Lower lobe of right lung (tissue), 2 donors: ENCODE measurements around the gene RAB6A. TPM values are rescaled to one million over a fixed set of nuclear protein-coding genes. Genes with fewer than 3 reads are reported as not detected.

Experiments
- ATAC-seq, 2 donors: fragments of 200-7000 bp; cut with Tn5 transposase; one replicate each; pipeline ENCODE4 v1.9.1; 2020 to 2022; ENCODE audit warnings: mild to moderate bottlenecking in 2 of 2, moderate library complexity in 2 of 2
- DNase-seq: peaks from one replicate; pipeline ENCODE4 v3.0.0-alpha.2; 2020
- H3K27ac ChIP-seq: fragments of 200-600 bp; one replicate; pipeline ENCODE4 v1.8.0; 2022
- H3K27me3 ChIP-seq: fragments of 200-600 bp; one replicate; pipeline ENCODE4 v1.8.0; 2022; ENCODE audit warnings: low read depth
- H3K36me3 ChIP-seq: fragments of 200-600 bp; one replicate; pipeline ENCODE4 v1.8.0; 2022; ENCODE audit warnings: mild to moderate bottlenecking
- H3K4me1 ChIP-seq: fragments of 200-600 bp; one replicate; pipeline ENCODE4 v1.8.0; 2022
- H3K4me3 ChIP-seq: fragments of 200-600 bp; one replicate; pipeline ENCODE4 v1.8.0; 2022; ENCODE audit warnings: mild to moderate bottlenecking
- H3K9me3 ChIP-seq: fragments of 200-600 bp; one replicate; pipeline ENCODE4 v1.8.0; 2022
- intact Hi-C: fragments of 100-400 bp; cut with DNase I; formaldehyde crosslinking; loops from one replicate; pipeline ENCODE4 v1.11.0; 2022
- total RNA-seq: library from RNA; stranded (reverse); fragmentation: NEBNext Ultra II Directional; extraction: Animal tissue kit (Norgen Biotek cat#: 25700); gene quantifications from one replicate; pipeline ENCODE4 v1.2.1, GENCODE V29; 2021
- TF ChIP-seq, protein P1 (sequence below): fragments of 200-600 bp; IDR thresholded peaks from one replicate; pipeline ENCODE4 v1.8.0; 2022; ENCODE audit warnings: antibody characterized with exemption, mild to moderate bottlenecking
- donor health status: DM: no; HTN: yes; CAD: no; lungs with severe emphysema.

The RAB6A gene
- total RNA-seq, 1 donor from 2014 or later = 128 TPM

DNA sequence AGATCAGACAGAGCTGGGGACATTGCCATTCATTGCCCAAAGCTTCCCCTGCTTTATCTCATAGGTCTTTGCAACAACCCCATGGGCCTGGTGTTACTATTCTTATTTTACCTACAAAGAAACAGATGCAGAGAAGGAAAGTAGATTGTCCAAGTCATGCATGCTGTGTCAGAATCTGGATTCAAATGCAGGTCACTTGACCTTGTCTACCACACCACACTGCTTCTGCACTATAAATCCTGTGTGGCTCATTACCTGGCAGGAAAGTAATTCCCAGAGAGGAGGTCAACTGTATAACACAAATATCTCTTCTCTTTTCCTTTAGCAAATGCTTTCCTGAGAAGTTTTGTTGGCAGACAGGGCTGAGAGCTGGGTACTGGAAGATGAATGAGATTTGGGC, 96.0 kb downstream of the RAB6A start:
- H3K9me3 ChIP-seq = no peaks in the 10 kb centered on the region
- no peaks in the 10 kb centered on the region for H3K27me3 ChIP-seq
- no peak overlapping the region for H3K27ac ChIP-seq
- TF ChIP-seq, protein P1, sequence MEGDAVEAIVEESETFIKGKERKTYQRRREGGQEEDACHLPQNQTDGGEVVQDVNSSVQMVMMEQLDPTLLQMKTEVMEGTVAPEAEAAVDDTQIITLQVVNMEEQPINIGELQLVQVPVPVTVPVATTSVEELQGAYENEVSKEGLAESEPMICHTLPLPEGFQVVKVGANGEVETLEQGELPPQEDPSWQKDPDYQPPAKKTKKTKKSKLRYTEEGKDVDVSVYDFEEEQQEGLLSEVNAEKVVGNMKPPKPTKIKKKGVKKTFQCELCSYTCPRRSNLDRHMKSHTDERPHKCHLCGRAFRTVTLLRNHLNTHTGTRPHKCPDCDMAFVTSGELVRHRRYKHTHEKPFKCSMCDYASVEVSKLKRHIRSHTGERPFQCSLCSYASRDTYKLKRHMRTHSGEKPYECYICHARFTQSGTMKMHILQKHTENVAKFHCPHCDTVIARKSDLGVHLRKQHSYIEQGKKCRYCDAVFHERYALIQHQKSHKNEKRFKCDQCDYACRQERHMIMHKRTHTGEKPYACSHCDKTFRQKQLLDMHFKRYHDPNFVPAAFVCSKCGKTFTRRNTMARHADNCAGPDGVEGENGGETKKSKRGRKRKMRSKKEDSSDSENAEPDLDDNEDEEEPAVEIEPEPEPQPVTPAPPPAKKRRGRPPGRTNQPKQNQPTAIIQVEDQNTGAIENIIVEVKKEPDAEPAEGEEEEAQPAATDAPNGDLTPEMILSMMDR = no peak
- intact Hi-C loops = no loop called here
- peaks cover 4% of the 10 kb centered on the region for H3K36me3 ChIP-seq
- ATAC-seq = no peak
- DNase-seq = no peak
- H3K4me1 ChIP-seq = peaks cover 26% of the 10 kb centered on the region
- no peak overlapping the region for H3K4me3 ChIP-seq

DNA sequence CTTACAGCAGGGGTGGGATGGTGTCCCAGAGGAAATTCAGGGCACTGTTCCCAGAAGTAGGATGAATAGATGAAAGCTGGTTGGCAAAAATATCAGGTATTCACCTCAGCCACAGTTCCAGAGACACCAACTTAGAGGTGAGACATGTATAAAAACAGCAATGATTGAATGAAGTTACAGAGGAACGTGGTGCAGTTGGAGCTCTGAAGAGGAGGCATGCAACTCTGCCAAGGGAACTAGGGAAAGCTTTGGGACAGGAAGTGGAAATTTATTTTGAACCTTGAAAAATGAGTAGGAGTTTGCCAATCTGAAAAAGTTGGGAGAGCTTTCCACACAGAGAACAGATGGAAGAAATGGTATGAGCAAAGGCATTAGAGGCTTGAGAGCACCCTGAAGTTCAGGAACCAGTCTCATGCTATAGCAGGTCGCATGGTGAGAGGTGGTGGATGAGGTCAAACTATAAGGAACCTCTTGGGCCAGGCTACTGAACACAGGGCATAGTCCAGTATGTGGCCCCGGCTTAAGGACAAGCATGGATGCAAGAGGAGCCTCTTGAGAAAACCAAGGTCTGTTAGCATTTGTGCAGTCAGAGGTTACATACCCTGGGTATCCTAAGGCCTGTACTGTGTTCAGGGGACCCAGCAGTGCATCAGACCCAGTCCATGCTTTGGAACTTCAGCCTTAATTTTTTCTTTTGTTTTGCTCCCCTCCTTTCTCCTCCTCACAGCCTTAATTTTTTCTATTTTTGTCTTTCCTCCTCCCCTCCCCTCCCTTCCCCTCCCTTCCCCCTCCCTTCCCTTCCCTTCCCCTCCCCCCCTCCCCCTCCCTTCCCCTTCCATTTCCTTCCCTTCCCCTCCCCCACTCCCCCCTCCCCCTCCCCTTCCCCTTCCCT, 97.0 kb downstream of the RAB6A start:
- no peak overlapping the region for H3K4me3 ChIP-seq
- no peaks in the 10 kb centered on the region for H3K9me3 ChIP-seq
- H3K27me3 ChIP-seq = no peaks in the 10 kb centered on the region
- intact Hi-C loops = no loop called here
- TF ChIP-seq, protein P1 = no peak
- peaks cover 4% of the 10 kb centered on the region for H3K36me3 ChIP-seq
- DNase-seq = no peak
- no peak for ATAC-seq
- peaks cover 26% of the 10 kb centered on the region for H3K4me1 ChIP-seq
- H3K27ac ChIP-seq = no peak overlapping the region

DNA sequence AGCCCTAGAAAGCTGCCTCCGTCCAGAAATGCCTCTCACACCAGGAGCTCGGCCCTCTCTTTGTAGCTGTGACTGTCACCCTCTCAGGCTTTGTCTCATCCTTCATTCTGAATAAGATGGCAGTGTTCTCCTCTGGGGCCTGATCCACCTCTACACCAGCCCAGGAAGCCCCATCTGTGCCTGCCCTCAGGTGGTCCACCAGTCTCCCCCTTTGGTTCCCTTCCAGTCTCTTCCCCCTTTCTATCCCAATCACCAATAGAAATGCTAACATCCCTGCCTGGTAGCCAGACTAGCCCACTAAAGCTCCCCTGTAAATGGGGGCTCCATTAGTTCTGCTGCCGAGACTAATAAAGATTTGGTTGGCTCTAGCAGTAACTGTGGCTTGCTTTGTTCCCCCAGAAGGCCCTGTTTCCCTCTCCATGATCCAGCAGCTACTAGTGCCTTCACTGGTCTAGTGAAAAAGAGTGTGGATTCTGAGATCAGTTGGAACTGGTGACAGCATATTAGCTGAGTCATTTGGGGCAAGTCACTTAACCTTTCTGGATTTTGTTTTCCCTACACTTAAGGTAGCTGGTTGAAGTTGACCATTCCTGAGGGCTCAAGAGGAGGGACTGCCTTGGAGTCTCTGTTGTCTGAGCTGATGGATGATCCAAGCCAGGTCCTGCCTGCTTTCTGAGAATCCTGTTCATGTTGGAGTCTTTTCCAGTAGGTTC, 98.3 kb downstream of the RAB6A start:
- peak in 1 of 2 donors; percentile 39 for ATAC-seq
- Histone ChIP-seq H3K27ac (no peak overlapping the region), H3K9me3 (no peaks in the 10 kb centered on the region), H3K36me3 (peaks cover 4% of the 10 kb centered on the region), H3K4me3 (no peak overlapping the region), H3K4me1 (peaks cover 26% of the 10 kb centered on the region), H3K27me3 (no peaks in the 10 kb centered on the region)
- DNase-seq = no peak
- TF ChIP-seq, protein P1 = no peak
- intact Hi-C loops = no loop called here

DNA sequence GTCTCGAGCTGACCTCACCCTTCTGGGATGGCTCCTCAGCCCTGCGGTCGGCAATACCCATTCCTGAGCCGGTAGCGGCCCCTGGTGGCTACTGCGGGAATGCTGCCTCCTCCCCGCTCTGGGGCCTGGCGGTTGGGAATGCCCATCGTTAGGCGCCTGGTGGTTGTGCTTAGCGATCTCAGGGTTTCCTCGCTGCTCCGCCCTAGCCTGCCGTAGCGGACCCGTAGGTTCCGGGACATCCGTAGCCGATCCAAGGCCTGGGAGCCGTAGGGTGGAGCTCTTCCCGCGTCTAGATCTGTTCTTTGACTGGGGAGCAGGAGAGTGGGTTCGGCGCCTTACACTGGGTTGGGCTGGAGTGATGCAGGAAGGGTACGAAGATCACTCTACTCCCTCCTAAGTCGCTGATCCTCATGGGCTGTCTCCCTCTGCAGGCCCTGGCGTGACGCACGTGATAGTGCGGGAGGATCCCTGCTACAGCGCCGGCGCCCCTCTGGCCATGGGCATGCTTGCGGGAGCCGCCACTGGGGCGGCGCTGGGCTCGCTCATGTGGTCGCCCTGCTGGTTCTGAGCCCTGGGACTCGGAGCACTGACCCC, 99.7 kb downstream of the RAB6A start:
- intact Hi-C loops = no loop called here
- TF ChIP-seq, protein P1 = peak; percentile 100
- Histone ChIP-seq H3K4me1 (peaks cover 26% of the 10 kb centered on the region), H3K9me3 (no peaks in the 10 kb centered on the region), H3K27ac (no peak overlapping the region), H3K4me3 (peak overlapping the region; percentile 38), H3K36me3 (no peaks in the 10 kb centered on the region), H3K27me3 (no peaks in the 10 kb centered on the region)
- peak; percentile 96 to 97 for ATAC-seq
- DNase-seq = peak; percentile 90

DNA sequence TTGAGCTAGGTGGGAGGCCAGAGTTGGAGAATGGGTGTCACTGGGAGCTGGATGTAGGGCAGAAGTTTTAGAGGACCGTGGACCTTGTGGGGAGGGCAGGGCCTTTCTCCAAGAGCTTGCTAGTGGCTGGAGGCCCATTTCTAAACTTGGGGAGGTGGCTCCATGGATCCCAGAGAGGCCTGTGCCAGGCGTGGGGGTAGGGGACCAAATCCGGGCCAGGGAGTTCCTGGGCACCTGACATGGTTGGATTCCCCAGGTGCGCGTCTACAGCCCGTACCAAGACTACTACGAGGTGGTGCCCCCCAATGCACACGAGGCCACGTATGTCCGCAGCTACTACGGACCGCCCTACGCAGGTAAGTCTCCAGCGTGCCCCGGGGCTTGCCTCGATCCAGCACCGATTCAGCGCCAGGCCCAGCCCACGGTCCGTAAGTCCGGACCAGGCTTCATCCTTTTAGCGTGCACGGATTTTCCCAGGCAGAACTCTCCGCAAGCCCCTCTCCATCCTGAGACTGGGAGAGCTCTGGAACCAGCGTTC, 100.3 kb downstream of the RAB6A start:
- intact Hi-C loops = no loop called here
- peak in 1 of 2 donors; percentile 29 for ATAC-seq

More for the DNA sequence above, 100.3 kb downstream of the RAB6A start:
- no peaks in the 10 kb centered on the region for H3K9me3 ChIP-seq
- H3K4me1 ChIP-seq = peaks cover 26% of the 10 kb centered on the region
- DNase-seq = no peak
- TF ChIP-seq, protein P1 = no peak
- peak overlapping the region; percentile 38 for H3K4me3 ChIP-seq
- H3K27ac ChIP-seq = no peak overlapping the region
- no peaks in the 10 kb centered on the region for H3K36me3 ChIP-seq
- H3K27me3 ChIP-seq = no peaks in the 10 kb centered on the region
